GM18858 (cell line): ENCODE data around the gene PAX5.
"Not testable (repeated sequence)": the region's sequence is repeated elsewhere in the genome, so short reads cannot be mapped to it uniquely, and the experiment has no call there.

Source experiments
- ATAC-seq: cut with Tn5 transposase; IDR thresholded peaks from one replicate; pipeline ENCODE4 v1.9.1; 2021; ENCODE audit not compliant: unreplicated experiment

Gene PAX5

GRCh38 chr9:36888551-36888950 lies 145.5 kb downstream of the PAX5 start:
- no peak for ATAC-seq

- no peak for ATAC-seq
These were observed 149.3 kb downstream of the PAX5 start for GRCh38 chr9:36884721-36885120.

- no peak for ATAC-seq
These were observed 151.5 kb downstream of the PAX5 start for GRCh38 chr9:36882594-36882993.

- no peak for ATAC-seq
These were observed 152.2 kb downstream of the PAX5 start for GRCh38 chr9:36881743-36882441.

GRCh38 chr9:36881316-36881715 lies 152.8 kb downstream of the PAX5 start:
- no peak for ATAC-seq

GRCh38 chr9:36880075-36880474 lies 154.0 kb downstream of the PAX5 start:
- ATAC-seq = no peak

GRCh38 chr9:36878986-36879982 lies 154.8 kb downstream of the PAX5 start:
- peak; percentile 65 for ATAC-seq

GRCh38 chr9:36877239-36877638 lies 156.8 kb downstream of the PAX5 start:
- no peak for ATAC-seq

GRCh38 chr9:36876056-36876455 lies 158.0 kb downstream of the PAX5 start:
- ATAC-seq = no peak

- ATAC-seq = no peak
These were observed 159.1 kb downstream of the PAX5 start for GRCh38 chr9:36874921-36875320.

- no peak for ATAC-seq
These were observed 159.8 kb downstream of the PAX5 start for GRCh38 chr9:36874261-36874660.

- ATAC-seq = no peak
These were observed 160.7 kb downstream of the PAX5 start for GRCh38 chr9:36873247-36873875.

GRCh38 chr9:36872641-36873040 lies 161.4 kb downstream of the PAX5 start:
- no peak for ATAC-seq

GRCh38 chr9:36871606-36872005 lies 162.5 kb downstream of the PAX5 start:
- no peak for ATAC-seq

GRCh38 chr9:36870960-36871359 lies 163.1 kb downstream of the PAX5 start:
- no peak for ATAC-seq

GRCh38 chr9:36869605-36870004 lies 164.5 kb downstream of the PAX5 start:
- ATAC-seq = not testable (repeated sequence)

GRCh38 chr9:36868586-36869282 lies 165.3 kb downstream of the PAX5 start:
- no peak for ATAC-seq

- no peak for ATAC-seq
These were observed 166.2 kb downstream of the PAX5 start for GRCh38 chr9:36867672-36868471.

- ATAC-seq = no peak
These were observed 166.8 kb downstream of the PAX5 start for GRCh38 chr9:36867241-36867640.

GRCh38 chr9:36866840-36867239 lies 167.2 kb downstream of the PAX5 start:
- ATAC-seq = no peak
